ENCODE data around the gene SCAMP4. TPM values are rescaled to one million over a fixed set of nuclear protein-coding genes. Genes with fewer than 3 reads are reported as not detected.

SCAMP4 gene
- total RNA-seq, 1 donor from 2014 or later, result 26.6 TPM

Other genes starting within 250 kb of the SCAMP4 start
- not detected in 2 replicates for gene ONECUT3, start 151.9 kb upstream of the SCAMP4 start, total RNA-seq
- gene ATP8B3, start 93.1 kb upstream of the SCAMP4 start, total RNA-seq, result 0.20 and 0.65 TPM in 2 replicates
- 4.4 and 6.9 TPM in 2 replicates for gene REXO1, start 56.9 kb upstream of the SCAMP4 start, total RNA-seq
- gene KLF16, start 41.8 kb upstream of the SCAMP4 start, total RNA-seq, result 3.7 and 5.6 TPM in 2 replicates
- gene ABHD17A, start 19.9 kb upstream of the SCAMP4 start, total RNA-seq, result 82.4 and 102 TPM in 2 replicates
- gene ADAT3, start within 50 bp of the SCAMP4 start, total RNA-seq, result 1.3 and 3.0 TPM in 2 replicates
- gene CSNK1G2, start 35.8 kb downstream of the SCAMP4 start, total RNA-seq, result 45.3 and 56.5 TPM in 2 replicates
- 29.0 and 34.9 TPM in 2 replicates for gene BTBD2, start 110.3 kb downstream of the SCAMP4 start, total RNA-seq
- 80.9 and 102 TPM in 2 replicates for gene MKNK2, start 145.8 kb downstream of the SCAMP4 start, total RNA-seq
- 12.6 and 13.1 TPM in 2 replicates for gene MOB3A, start 190.9 kb downstream of the SCAMP4 start, total RNA-seq
- gene IZUMO4, start 191.5 kb downstream of the SCAMP4 start, total RNA-seq, result 0.60 and 0.65 TPM in 2 replicates
- 57.5 and 63.3 TPM in 2 replicates for gene AP3D1, start 246.2 kb downstream of the SCAMP4 start, total RNA-seq

Measured in lung microvascular endothelial cell (primary cell).